Type B pancreatic cell (in vitro differentiated cells): Measurements from ENCODE around the gene RCOR1. TPM values are rescaled to one million over a fixed set of nuclear protein-coding genes. Genes with fewer than 3 reads are reported as not detected.

Source experiments
- DNase-seq: peaks from one replicate; pipeline ENCODE4 v3.0.0; 2021; ENCODE audit warnings: mixed read lengths; ENCODE audit not compliant: unreplicated experiment; ENCODE audit errors: extremely low spot score
- H3K27ac Mint-ChIP-seq: 2 replicates; pipeline ENCODE4 v1.8.0; 2021; ENCODE audit warnings: mild to moderate bottlenecking, mixed read lengths
- H3K27me3 Mint-ChIP-seq: 2 replicates; pipeline ENCODE4 v1.8.0; 2021; ENCODE audit warnings: mixed read lengths
- H3K36me3 Mint-ChIP-seq: 2 replicates; pipeline ENCODE4 v1.8.0; 2021; ENCODE audit warnings: mixed read lengths
- H3K4me1 Mint-ChIP-seq: one replicate; pipeline ENCODE4 v1.8.0; 2021; ENCODE audit warnings: mixed read lengths; ENCODE audit not compliant: unreplicated experiment
- H3K4me3 Mint-ChIP-seq: 2 replicates; pipeline ENCODE4 v1.8.0; 2021; ENCODE audit warnings: mild to moderate bottlenecking, mixed read lengths
- H3K9me3 Mint-ChIP-seq: 2 replicates; pipeline ENCODE4 v1.8.0; 2021; ENCODE audit warnings: mixed read lengths
- total RNA-seq: library from RNA; stranded (reverse); gene quantifications from 2 replicates; pipeline ENCODE4 v1.2.1, GENCODE V29; 2021; ENCODE audit warnings: low replicate concordance
- TF ChIP-seq, protein P1 (sequence below): fragments of 200-600 bp; sonication (generic); conservative IDR thresholded peaks from 2 replicates; pipeline ENCODE4 v1.5.0; 2021; ENCODE audit warnings: antibody characterized with exemption, mild to moderate bottlenecking

RCOR1 gene
- total RNA-seq, 1 donor from 2014 or later, result 35.3 TPM

DNA sequence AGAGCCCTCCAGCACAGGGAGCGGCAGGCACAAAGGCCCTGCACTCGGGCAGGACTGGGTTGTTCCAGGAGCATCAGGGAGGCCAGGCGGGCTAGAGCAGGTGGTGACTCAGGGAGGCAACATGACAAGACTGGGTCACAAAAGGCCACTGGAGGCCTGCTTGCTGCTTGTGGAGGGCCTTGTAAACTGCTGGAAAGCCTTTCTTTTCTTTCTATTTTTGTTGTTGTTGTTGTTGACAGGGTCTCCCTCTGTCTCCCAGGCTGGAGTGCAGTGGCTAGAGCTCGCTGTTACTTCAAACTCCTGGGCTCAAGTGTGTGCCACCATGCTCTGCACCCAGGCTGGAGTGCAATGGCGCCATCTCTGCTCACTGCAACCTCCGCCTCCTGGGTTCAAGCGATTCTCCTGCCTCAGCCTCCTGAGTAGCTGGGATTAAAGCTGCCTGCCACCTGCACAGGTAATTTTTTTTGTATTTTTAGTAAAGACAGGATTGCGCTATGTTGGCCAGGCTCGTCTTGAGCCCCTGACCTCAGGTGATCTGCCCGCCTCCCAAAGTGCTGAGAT, 11.8 kb upstream of the RCOR1 start:
- TF ChIP-seq, protein P1, sequence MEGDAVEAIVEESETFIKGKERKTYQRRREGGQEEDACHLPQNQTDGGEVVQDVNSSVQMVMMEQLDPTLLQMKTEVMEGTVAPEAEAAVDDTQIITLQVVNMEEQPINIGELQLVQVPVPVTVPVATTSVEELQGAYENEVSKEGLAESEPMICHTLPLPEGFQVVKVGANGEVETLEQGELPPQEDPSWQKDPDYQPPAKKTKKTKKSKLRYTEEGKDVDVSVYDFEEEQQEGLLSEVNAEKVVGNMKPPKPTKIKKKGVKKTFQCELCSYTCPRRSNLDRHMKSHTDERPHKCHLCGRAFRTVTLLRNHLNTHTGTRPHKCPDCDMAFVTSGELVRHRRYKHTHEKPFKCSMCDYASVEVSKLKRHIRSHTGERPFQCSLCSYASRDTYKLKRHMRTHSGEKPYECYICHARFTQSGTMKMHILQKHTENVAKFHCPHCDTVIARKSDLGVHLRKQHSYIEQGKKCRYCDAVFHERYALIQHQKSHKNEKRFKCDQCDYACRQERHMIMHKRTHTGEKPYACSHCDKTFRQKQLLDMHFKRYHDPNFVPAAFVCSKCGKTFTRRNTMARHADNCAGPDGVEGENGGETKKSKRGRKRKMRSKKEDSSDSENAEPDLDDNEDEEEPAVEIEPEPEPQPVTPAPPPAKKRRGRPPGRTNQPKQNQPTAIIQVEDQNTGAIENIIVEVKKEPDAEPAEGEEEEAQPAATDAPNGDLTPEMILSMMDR, result no peak
- Mint-ChIP-seq H3K4me1 (peaks cover 21% of the 10 kb centered on the region), H3K36me3 (no peaks in the 10 kb centered on the region), H3K27ac (no peak overlapping the region), H3K9me3 (no peaks in the 10 kb centered on the region), H3K27me3 (no peaks in the 10 kb centered on the region), H3K4me3 (peak overlapping the region; percentile 10)
- no peak for DNase-seq

DNA sequence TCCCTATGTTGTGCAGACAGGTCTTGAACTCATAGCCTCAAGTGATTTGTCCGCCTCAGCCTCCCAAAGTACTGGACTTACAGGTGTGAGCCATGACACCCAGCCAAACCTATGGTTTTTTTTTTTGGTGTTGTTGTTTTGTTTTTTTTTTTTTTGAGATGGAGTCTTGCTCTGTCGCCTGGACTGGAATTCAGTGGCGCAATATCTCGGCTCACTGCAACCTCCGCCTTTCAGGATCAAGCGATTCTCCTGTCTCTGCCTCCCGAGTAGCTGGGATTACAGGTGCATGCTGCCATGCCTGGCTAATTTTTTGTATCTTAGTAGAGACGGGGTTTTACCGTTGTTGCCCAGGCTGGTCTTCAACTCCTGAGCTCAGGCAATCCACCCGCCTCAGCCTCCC, 11.3 kb upstream of the RCOR1 start:
- H3K4me3 Mint-ChIP-seq, result no peak overlapping the region
- H3K4me1 Mint-ChIP-seq, result peaks cover 23% of the 10 kb centered on the region
- no peak for DNase-seq
- H3K27me3 Mint-ChIP-seq, result no peaks in the 10 kb centered on the region
- no peak overlapping the region for H3K27ac Mint-ChIP-seq
- H3K9me3 Mint-ChIP-seq, result no peaks in the 10 kb centered on the region
- TF ChIP-seq, protein P1, result no peak
- no peaks in the 10 kb centered on the region for H3K36me3 Mint-ChIP-seq

GRCh38 chr14:102583726-102584125, 8.7 kb upstream of the RCOR1 start:
- Mint-ChIP-seq H3K9me3 (no peaks in the 10 kb centered on the region), H3K27me3 (no peaks in the 10 kb centered on the region), H3K27ac (peak overlapping the region; percentile 83), H3K4me1 (peaks cover 18% of the 10 kb centered on the region), H3K36me3 (no peaks in the 10 kb centered on the region), H3K4me3 (peak overlapping the region; percentile 44)
- TF ChIP-seq, protein P1, result no peak
- no peak for DNase-seq

DNA sequence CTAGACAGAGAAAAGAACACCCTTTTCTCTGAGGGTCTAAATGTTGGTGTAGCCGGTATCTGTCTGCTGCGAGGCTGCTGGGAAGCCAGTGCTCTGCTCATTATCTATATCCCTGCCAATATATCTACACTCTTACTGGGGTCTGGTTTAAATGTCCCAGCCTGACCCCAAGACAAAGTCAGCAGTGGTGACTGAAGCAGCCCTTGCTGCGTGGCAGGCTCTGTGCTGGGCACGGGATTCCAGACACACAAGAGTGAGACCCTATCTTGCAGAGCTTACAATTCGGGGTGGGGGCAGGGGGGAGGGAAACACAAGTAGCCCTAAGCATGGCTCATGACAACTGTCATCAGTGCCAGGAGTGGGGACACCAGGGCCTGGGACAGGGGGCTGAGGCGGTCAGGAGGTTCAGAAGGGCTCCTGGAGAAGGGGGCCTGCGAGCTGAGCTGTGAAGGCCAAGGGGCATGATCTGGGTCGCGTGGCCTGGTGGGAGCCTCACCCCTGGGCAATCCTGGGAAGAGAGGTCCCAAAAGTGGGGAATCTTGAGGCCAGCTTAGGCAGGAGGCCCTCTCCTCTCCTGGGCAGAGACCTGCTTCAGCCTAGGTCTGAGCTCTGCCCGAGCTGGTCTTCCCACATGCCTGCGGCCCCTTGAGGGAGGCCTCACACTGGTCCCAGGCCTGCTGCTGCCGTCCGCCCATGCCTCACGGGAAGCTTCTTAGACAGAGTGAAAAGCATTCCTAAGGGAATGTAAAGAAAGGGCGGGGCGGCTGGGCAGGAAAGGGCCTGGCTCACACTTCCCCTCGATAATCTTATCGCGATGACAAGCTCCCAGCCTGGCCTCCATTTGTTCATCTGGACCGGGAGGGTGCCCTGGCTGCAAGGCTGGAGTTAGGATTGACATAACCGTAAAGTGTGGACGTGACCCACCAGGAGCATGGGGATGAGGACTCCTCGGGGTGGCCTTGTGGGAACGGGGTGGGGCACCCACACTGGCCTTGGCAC, 7.3 kb upstream of the RCOR1 start:
- Mint-ChIP-seq H3K27ac (peak overlapping the region; percentile 34), H3K36me3 (no peaks in the 10 kb centered on the region), H3K9me3 (no peaks in the 10 kb centered on the region), H3K4me1 (peaks cover 25% of the 10 kb centered on the region), H3K4me3 (peak overlapping the region; percentile 11), H3K27me3 (no peaks in the 10 kb centered on the region)
- TF ChIP-seq, protein P1, result no peak
- no peak for DNase-seq

GRCh38 chr14:102586420-102587104, 5.9 kb upstream of the RCOR1 start:
- Mint-ChIP-seq H3K9me3 (no peaks in the 10 kb centered on the region), H3K27me3 (no peaks in the 10 kb centered on the region), H3K27ac (peak overlapping the region; percentile 5), H3K4me3 (no peak overlapping the region), H3K4me1 (peaks cover 28% of the 10 kb centered on the region), H3K36me3 (no peaks in the 10 kb centered on the region)
- DNase-seq, result no peak
- TF ChIP-seq, protein P1, result no peak
